GM18520 (cell line): ENCODE results near the gene TMEM61.
"Not testable (repeated sequence)": the region's sequence is repeated elsewhere in the genome, so short reads cannot be mapped to it uniquely, and the experiment has no call there.

Experiments
- ATAC-seq: cut with Tn5 transposase; IDR thresholded peaks from one replicate; pipeline ENCODE4 v1.9.1; 2021; ENCODE audit not compliant: unreplicated experiment

The TMEM61 gene

DNA sequence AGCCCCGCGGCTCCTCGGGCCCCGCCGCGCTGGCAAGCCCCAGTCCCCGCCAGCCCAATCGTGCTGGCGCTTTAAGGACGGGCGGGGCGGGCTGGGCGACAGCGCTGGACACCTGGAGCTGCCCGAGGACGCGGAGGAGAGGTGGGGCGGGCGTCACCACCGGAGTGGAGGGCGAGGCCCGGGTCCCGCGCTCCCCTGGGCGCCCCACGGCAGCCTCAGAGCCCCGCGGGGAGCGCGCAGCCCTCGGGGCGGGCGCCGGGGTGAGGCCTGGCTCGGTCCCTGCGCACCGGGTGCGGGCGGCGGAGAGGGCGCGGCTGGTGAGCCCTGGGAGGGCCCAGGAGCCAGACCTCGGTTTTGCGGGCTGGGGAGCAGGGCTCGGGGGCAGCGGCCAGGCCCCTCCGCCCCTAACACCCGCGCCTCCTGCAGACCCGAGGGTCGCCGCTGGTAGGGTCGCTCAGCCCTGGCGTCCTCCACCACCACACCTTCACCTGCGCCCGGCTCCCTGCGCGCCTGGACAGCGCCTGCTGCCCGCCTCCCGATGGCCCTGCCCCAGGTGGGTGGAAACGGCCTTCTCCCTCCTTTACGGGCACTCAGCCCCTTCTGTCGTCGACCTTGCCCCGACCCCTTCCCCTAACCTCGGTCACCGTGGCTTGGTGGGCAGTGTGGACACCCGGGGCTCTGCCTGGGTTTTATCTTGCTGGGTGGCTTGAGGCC lies at the start of gene TMEM61:
TSS of gene TMEM61 (plus strand) at position 101 of the 714 bp plus-strand sequence. CDS start at position 539, 438 bp downstream.
- ATAC-seq = no peak

DNA sequence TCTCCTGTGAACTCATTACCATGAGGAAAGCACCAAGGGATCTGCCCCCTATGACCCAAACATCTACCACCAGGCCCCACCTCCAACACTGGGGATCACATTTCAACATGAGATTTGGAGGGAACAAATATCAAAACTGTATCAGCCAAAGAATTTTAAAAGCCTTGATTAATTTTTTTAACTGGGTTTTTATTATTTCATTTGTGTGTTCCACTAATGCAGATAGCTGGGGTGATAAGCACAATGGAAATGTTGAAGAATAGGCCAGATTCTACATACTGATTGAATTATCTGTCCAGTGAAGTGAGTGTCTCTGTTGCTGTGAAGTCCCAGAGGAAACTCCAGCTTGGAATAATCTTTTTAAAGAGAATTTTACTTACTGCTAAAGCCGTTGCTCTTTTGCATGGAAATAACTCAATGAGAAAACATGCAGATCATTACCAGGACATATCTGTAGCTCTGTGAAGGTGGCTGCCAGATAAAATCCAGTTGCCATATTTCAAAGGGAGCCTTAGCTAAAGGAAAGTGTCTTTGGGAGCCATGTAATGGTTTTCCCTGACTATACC lies 49.1 kb upstream of the TMEM61 start:
- ATAC-seq = no peak

DNA sequence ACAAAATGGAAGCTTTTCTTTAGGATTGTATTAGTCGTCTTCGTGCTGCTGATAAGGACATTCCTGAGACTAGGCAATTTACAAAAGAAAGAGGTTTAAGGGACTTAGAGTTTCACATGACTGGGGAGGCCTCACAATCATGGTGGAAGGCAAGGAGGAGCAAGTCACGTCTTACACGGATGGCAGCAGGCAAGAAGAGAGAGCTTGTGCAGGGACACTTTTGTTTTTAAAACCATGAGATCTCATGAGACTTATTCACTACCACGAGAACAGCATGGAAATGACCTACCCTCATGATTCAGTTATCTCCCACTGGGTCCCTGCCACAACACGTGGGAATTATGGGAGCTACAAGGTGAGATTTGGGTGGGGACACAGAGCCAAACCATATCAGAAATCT lies 46.3 kb upstream of the TMEM61 start:
- not testable (repeated sequence) for ATAC-seq

DNA sequence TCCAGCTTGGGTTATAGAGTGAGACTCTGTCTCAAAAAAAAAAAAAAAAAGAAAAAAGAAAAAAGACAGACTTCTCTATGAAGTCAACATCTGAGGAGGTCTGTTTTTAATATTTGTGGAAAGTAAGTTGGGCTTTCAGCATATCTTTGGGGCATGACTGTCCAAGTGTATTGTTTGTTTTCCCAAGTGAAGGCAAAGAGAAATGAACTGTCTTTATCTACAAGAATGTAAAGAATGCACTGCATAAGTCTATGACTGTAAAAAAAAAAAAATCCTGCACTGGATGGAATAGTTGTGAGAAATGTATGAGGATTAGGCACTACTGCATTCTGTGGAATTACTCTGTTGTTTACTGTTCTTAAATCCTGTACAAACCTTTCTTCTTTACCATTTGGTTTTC lies 45.6 kb upstream of the TMEM61 start:
- no peak for ATAC-seq

DNA sequence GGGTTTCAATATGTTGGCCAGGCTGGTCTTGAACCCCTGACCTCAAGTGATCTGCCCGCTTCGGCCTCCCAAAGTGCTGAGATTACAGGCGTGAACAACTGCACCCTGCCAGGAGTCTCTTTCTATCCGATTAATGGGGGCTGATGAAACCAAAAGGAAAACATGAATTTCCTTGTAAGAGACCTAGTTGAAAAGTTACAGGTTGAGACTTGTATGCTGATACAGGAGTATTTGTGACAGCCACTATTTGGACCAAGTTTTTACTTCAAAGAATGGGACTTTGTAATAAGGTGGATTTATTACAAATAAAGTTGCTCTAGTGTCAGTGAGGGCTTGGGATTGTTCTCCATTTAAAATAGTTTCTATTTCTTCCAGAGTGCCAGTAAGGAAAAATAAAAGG lies 43.6 kb upstream of the TMEM61 start:
- ATAC-seq = no peak

DNA sequence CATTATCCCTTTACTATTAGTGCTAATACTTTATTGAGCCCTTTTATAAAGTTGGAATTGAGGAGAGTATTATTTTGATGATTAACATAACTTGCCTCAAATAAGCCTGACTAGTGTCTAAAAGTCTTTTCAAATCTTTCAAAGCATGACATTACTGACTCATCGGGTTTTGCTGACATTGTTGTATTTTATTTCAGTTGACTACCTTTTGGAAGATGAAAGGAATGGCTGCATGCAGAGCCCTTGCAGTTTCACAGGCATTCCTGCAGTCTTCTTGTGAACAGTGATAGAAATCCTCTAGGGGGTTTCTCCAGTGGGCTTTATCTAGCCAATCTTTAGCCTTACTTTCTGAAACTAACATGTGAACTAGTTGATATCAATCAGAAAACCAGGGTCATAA lies 43.0 kb upstream of the TMEM61 start:
- ATAC-seq = no peak

DNA sequence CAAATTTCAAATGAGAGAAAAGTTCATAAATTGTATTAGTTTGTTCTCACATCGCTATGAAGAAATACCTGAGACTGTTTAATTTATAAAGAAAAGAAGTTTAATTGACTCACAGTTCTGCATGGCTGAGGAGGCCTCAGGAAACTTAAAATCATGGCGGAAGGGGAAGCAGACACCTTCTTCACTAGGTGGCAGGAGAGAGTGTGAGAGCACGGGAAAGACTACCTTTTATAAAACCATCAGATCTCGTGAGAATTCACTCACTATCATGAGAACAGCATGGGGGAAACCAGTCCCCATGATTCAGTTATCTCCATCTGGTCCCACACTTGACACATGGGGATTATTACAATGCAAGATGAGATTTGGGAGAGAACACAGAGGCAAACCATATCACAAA lies 41.5 kb upstream of the TMEM61 start:
- ATAC-seq = not testable (repeated sequence)

DNA sequence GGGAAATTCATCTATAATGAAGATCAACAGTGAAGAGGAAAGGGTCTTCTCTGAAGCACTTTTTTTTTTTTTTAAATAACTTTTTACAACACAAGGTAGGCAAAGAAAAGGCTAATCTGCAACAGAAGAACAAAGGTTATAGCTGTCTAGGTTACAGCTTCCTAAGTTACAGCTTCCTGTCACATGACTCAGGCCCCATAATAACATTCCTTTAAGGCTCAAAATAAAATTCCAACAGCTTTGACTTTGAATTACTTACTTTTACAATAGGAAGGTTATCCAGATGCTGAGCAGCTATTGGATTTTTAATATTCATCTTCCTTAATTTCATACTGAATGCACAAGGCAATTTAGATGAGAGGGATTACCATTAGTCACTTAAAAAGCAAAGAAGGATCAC lies 40.4 kb upstream of the TMEM61 start:
- ATAC-seq = no peak

DNA sequence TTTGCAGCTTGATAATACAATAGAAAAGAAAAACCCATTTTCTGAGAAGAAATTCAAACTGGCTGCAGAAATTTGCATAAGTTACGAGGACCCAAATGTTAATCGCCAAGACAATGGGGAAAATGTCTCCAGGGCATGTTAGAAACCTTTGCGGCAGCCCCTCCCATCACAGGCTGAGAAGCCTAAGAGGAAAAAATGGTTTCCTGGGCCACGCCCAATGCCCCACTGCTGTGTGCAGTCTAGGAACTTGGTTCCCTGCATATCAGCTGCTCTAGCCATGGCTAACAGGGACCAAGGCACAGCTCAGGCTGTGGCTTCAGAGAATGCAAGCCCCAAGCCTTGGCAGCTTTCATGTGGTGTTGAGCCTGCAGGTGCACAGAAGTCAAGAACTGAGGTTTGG lies 37.5 kb upstream of the TMEM61 start:
- no peak for ATAC-seq

DNA sequence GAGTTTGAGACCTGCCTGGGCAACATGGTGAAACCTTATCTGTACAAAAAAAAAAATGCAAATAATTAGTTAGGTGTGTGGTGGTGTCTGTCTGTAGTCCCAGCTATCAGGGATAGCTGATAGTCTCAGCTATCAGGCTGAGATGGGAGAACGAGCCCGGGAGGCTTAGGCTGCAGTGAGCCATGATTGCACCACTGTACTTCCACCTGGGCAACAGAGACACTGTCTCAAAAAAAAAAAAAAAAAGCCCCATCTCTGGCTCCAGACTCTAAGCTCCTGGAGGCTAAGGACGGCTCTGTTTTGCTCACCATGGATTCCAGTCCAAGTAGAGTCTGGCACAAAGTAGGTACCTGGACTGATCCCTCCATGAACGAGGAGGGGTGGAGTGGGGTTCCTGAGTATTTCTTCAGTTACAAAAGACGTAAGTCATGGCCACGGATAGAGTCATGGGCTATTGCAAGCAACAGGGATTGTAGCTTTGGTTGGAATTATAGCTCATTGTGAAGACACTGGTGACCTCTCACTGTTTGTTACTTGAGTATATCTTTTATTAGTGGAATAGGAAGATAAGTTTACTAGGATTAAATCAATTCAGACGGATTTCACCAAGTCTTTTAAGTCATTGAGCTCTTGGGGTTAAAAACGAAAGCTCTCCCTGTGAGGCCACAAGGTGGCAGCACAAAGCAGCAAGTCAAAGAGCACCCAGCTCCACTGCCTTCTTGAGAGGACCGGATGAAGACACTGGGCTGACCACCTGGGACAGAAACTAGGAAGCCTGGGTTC lies 35.6 kb upstream of the TMEM61 start:
- ATAC-seq = peak; percentile 45

DNA sequence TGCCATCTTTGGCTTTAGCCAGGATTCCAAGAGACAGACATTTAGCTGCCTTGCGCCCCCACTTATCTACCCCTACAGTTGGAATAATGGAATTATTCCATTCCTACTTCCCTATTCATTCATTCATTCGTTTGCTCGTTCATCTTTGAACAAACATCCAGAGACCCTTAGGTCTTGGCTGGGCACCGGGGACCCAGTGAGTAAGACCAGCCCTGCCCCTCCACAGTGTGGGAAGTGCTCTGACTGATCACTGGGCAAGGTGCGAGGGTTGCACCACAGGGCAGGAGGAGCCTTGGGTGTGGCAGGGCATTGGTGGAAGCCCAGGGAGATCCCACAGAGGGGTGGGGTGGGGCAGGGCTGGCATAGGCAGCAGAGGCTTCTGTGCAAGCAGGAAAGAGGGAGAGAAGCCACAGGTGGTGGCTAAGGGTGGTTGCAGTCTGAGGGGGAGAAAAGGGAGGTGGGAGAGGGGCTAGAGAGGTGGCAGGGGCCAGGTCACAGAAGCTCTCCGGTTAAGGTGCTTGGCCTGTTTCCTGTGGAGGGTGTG lies 35.0 kb upstream of the TMEM61 start:
- ATAC-seq = no peak

DNA sequence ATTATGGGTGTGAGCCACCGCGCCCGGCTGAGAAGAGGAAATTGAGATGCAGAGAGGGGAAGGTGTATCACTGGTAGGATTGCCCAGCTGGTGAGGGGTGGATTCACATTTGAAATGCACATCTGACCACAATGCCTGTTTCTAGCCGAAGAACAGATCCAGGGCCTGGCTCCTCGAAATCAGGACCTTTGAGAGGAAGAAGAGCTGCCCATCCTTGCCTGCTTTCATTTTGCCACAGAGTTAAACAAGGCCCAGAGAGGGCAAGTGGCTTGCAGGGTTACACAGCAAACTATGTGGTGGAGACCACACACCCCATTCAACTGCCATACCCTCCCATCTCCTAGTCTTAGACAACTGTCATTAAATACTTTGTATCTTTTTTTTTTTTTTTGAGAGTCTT lies 32.9 kb upstream of the TMEM61 start:
- no peak for ATAC-seq

DNA sequence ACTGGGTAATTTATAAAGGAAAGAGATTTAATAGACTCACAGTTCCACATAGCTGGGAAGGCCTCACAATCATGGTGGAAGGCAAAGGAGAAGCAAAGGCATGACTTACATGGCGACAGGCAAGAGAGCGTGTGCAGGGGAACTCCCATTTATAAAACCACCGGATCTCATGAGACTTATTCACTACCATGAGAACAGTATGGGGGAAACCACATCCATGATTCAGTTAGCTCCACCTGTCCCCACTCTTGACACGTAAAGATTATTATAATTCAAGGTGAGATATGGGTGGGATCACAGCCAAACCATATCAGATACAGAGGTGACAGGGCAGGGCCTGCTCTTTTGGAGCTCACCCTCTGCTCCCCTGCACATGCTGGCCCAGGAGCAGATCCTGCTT lies 31.4 kb upstream of the TMEM61 start:
- no peak for ATAC-seq

DNA sequence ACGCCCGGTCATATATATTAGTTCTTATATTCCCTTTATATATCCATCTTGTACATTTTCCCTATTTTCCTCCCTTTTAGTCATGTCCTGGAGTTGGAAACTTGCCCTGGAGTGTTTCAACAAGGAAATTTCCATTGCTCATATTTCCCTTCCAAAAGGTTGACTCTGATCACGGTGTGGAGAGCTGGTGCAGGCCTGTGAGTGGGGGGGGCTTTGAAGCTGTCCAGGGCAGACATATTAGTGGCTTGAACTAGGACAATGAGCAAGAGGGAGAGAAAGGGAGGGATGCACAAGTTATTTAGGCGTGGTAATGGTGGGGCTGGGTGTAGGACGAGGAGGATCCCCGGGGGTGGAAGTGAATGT lies 30.4 kb upstream of the TMEM61 start:
- ATAC-seq = no peak

DNA sequence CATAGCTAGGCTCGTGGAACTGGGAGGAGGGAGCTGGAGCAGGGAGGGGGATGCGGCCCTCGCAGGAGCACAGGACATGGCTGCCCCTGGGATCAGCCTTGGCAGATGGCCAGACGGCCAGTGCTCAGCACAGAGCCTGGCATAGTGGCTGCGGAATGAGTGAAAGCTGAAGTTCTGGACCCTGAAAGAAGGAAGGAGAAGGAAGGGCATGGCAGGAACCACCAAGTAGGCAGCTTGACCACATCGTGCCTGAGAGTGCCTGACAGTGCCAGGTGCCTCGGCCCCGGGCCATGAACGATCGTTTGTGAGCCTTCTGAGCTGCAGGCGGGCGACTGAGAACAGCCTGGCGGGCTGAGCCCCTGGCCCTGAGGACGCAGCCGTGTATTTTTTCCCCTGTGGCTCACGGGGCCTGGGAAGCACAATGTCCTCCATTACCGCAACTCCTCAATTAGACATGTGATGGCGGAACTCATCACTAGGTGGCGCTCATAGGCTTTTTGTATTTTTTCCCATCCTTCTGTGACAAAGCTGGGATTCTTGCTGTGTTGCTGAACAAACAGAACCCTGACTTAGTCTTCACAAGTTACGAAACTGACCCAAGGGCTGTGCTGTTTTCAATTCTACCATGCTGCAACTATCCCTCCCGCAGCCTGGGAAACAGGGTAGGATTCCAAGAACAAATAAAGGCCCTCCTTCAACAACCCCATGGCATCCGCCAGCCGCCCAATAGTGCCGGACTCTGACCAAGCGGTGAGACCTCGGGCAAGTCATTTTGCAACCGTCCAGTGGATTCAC lies 29.9 kb upstream of the TMEM61 start:
- no peak for ATAC-seq

DNA sequence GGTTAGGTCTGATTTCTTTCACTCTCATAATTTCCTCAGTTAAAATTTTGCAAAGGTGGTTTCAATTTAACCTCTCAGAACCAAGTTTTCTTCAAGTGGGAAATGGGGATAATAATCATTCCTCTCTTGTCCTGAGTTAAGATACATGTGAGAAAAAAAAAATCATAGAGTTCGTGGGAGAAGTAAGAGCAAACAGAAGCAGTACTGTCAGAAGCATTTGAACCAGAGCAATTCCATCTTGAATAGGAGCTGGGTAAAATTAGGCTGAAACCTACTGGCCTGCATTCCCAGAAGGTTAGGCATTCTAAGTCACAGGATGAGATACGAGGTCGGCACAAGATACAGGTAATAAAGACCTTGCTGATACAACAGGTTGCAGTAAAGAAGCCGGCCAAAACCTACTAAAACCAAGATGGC lies 28.6 kb upstream of the TMEM61 start:
- no peak for ATAC-seq

DNA sequence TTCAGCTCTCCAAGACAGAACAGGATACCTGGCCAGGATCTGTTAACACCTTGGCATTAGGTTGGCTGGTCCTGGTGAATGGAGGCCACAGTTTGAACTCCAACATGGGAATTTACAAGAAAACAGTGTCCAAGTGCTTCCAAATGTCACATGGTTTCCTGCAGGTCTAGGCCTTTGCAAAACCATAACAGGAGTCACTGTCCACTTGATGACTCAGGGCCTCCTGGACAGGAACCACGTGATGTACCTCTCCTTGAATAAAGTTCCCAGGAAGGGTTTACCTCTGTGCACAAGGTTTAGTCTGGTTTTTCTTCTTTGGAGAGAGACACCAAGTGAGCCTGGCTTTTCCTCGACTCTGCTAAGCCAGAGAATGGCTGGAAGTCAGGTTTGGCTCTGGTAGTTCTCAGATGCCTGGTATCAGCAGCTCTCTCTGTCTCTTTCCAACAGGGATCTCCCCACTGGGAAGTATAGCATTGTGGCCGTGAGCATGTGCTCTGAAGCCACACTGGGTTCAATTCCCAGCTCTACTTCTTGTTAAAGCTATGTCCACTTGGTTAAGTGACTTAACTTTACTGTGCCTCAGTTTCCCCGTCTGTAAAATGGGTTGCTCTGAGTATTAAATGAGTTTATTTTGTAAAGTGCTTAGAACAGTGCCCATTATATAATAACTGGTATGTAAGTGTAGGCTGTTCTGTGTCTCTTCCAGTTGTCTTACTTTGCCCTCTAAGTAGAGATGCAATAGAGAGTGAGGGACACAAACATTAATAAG lies 27.3 kb upstream of the TMEM61 start:
- no peak for ATAC-seq

DNA sequence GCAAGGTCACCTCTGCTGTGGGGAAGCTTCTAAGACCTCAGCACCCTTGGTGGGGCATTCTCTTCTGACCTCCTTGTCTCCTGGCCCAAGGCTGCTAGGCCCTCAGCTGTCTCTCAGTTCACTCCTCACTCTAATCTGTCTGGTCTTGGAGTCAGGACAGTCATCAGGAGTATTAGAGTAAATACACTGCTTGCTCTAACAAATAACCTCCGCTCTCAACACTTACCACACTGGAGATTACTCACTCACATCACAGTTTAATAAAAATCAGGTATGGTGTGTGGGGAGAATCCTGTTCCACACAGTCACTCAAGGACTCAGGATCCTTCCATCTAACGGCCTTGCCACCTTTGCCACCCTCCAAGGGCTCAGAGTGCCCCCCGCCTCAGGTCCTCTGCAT lies 26.6 kb upstream of the TMEM61 start:
- ATAC-seq = no peak

DNA sequence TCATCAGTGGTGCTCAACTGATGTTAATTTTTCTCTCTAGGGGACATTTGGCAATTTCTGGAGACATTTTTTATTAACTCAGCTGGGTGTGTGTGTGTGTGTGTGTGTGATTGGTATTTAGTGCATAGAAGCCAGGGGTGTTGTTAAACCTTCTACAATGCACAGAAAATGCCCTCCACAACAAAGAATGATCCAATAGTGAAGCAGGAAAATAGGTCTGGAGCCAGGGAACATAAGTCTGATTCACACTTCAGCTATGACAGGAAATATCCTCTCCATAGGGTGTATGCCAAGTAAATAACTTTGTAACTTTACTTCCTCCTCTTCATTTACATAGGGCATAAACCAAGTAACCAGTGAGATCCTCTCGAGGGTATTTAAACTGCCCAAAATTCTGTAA lies 25.1 kb upstream of the TMEM61 start:
- no peak for ATAC-seq

DNA sequence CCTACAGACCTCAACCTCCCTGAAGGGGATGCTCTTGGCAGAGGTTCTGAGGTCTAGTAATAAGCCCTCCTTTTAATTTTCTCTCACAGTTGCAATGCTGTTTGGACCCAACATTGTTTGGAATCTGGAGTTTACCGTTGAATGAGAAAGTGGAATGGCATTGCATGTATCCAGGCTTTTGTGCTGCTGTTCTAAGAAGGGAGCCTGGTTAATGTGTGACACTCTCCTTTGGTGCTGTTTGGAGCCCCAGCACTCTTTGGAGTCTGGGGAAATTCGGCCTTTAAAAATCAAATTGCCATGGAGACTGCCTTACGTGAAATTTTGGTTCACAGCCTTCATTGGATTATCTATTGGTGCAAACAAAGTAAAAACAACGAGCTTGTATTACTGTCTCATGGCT lies 23.7 kb upstream of the TMEM61 start:
- no peak for ATAC-seq
